Stimulated activated CD8-positive, alpha-beta memory T cell treated with anti-CD3 and anti-CD28 coated beads, Interleukin-2, amount 100 ng/mL, for 1 hour (primary cell): ENCODE measurements around the gene ANKLE1.

ENCODE experiments used
- DNase-seq, 2 donors: peaks; one replicate each; pipeline ENCODE4 v3.0.0-alpha.2; 2020; ENCODE audit warnings: low read depth in 2 of 2

The ANKLE1 gene

GRCh38 chr19:17306285-17306714, 24.6 kb downstream of the ANKLE1 start:
- DNase-seq, result no peak

GRCh38 chr19:17307876-17308377, 26.2 kb downstream of the ANKLE1 start:
- no peak for DNase-seq

- DNase-seq, result peak; percentile 94 to 99
Observed at GRCh38 chr19:17309198-17309964, 27.7 kb downstream of the ANKLE1 start, which contains the start of gene DDA1. DDA1 (plus strand) TSS chr19:17309563; CDS start chr19:17309655, 92 bp downstream.

GRCh38 chr19:17309965-17310461, 28.3 kb downstream of the ANKLE1 start:
- no peak for DNase-seq

GRCh38 chr19:17311455-17312188, 29.9 kb downstream of the ANKLE1 start:
- DNase-seq, result no peak

- no peak for DNase-seq
Observed at GRCh38 chr19:17312189-17313113, 30.8 kb downstream of the ANKLE1 start.

GRCh38 chr19:17314007-17314593, 32.4 kb downstream of the ANKLE1 start:
- DNase-seq, result no peak

- DNase-seq, result no peak
Observed at GRCh38 chr19:17318966-17319365, 37.3 kb downstream of the ANKLE1 start.

GRCh38 chr19:17319473-17320238, 38.0 kb downstream of the ANKLE1 start:
- no peak for DNase-seq

GRCh38 chr19:17320435-17320834, 38.7 kb downstream of the ANKLE1 start:
- no peak for DNase-seq

GRCh38 chr19:17321655-17322489, 40.2 kb downstream of the ANKLE1 start:
- DNase-seq, result no peak

- no peak for DNase-seq
Observed at GRCh38 chr19:17322854-17323253, 41.2 kb downstream of the ANKLE1 start.

- DNase-seq, result no peak
Observed at GRCh38 chr19:17323300-17323963, 41.7 kb downstream of the ANKLE1 start.

GRCh38 chr19:17323964-17324332, 42.2 kb downstream of the ANKLE1 start:
- DNase-seq, result no peak

- no peak for DNase-seq
Observed at GRCh38 chr19:17324357-17325114, 42.8 kb downstream of the ANKLE1 start.

- DNase-seq, result no peak
Observed at GRCh38 chr19:17325133-17325532, 43.4 kb downstream of the ANKLE1 start.

- DNase-seq, result no peak
Observed at GRCh38 chr19:17325881-17326594, 44.3 kb downstream of the ANKLE1 start.

- DNase-seq, result no peak
Observed at GRCh38 chr19:17326595-17326966, 44.9 kb downstream of the ANKLE1 start.
